Breast epithelium (tissue), 3 donors: ENCODE results near the gene PARL.

Source experiments
- POLR2AphosphoS5 ChIP-seq, 3 donors: sonication (generic); formaldehyde crosslinking; IDR thresholded peaks; one replicate each; pipeline ENCODE4 v1.6.1; 2017; ENCODE audit warnings: antibody characterized with exemption in 3 of 3
- TF ChIP-seq, protein P1 (sequence below), 3 donors: fragments of 450-650 bp; IDR thresholded peaks; one replicate each; pipeline ENCODE4 v1.5.1; 2016 to 2017; ENCODE audit warnings: antibody characterized with exemption in 3 of 3, mild to moderate bottlenecking in 3 of 3, moderate library complexity in 3 of 3

- TF ChIP-seq, protein P1, sequence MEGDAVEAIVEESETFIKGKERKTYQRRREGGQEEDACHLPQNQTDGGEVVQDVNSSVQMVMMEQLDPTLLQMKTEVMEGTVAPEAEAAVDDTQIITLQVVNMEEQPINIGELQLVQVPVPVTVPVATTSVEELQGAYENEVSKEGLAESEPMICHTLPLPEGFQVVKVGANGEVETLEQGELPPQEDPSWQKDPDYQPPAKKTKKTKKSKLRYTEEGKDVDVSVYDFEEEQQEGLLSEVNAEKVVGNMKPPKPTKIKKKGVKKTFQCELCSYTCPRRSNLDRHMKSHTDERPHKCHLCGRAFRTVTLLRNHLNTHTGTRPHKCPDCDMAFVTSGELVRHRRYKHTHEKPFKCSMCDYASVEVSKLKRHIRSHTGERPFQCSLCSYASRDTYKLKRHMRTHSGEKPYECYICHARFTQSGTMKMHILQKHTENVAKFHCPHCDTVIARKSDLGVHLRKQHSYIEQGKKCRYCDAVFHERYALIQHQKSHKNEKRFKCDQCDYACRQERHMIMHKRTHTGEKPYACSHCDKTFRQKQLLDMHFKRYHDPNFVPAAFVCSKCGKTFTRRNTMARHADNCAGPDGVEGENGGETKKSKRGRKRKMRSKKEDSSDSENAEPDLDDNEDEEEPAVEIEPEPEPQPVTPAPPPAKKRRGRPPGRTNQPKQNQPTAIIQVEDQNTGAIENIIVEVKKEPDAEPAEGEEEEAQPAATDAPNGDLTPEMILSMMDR (IDR thresholded peaks at IDR 0.05): no peak
- TF ChIP-seq POLR2AphosphoS5 (IDR thresholded peaks at IDR 0.05): no peak
Measured at GRCh38 chr3:183897606-183898005, 12.9 kb upstream of the PARL start.
